Skin epidermis (tissue), 12 donors: ENCODE measurements around the gene EIF3L.

Experiments used
- H3K27ac ChIP-seq, 21 experiments: fragments of 200-600 bp; sonication (generic) in 11 of 21; one replicate each; pipeline ENCODE4 v1.5.0; 2020; ENCODE audit warnings: mild to moderate bottlenecking in 3 of 21, inconsistent platforms in 2 of 21, moderate library complexity in 2 of 21
- H3K4me3 ChIP-seq, 7 experiments: fragments of 200-600 bp; sonication (generic) in 2 of 7; one replicate each; pipeline ENCODE4 v1.5.0; 2020; ENCODE audit warnings: inconsistent platforms in 2 of 7, mild to moderate bottlenecking in 2 of 7, moderate library complexity in 1 of 7

The EIF3L gene

DNA sequence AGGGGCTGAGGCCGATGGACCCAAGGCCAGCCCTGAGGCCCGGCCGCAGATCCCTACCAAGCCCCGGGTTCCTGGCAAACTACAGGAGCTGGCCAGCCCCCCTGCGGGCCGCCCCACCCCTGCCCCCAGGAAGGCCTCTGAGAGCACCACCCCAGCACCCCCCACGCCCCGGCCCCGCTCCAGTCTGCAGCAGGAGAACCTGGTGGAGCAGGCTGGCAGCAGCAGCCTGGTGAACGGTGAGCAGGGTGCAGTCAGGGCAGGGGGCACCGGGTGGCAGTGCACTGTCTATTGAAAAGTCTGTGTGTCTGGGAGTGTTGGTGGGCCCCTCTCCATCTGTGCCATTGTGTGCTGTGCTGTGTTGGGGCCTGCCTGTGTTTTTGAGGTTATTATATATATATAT is 73.0 kb downstream of the EIF3L start:
- no peak overlapping the region for H3K4me3 ChIP-seq
- H3K27ac ChIP-seq: no peak overlapping the region

DNA sequence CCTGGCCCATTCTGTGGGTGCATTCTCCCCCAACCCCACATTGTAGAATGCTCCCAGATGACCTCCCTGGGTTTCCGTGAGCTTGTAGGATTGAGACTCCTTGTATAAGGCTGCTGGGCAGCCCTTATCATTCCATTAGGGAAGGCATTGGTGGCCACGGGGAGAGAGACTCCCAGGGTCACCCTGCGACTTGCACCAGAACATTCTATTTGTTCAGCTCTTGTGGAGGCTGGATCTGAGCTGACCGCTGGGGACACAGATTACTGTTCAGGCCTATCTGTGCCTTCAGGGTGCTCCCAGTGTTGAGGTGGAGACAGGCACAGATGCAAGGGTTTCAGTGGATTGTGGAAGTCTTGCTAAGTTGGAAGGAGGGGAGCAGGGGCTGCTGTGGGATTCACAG is 74.7 kb downstream of the EIF3L start:
- Histone ChIP-seq H3K4me3 (no peak overlapping the region), H3K27ac (no peak overlapping the region)

DNA sequence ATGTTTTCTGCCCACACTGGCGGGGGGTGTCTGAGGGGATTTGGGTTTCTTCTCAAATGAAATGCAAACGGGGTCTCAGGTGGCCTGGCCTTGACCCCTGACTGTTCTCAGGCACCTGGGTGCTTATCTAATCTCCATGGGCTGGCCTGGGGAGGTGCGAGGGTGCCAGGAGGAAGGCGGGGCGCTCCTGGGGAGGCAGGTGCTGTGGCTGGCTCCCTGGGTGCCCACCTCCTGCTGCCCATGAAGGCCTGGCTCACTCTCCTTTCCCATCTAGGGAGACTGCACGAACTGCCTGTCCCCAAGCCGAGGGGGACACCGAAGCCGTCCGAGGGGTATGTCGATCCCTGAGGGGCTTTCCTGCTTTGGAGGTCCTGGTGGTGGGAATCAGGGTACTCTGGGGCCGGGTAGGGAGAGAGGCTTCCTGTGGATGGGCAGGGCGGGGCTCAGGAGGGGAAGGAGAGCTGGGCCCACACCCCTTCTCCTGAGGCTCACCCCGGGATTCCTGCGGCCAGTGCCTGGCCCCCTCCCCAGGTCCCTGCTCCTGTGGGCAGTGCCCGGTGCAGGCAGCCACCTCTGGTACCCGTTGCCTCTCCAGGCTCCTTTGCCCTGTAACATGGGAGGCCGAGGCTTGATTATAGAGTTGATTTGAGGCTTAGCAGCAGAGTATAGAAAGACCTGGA is 75.3 kb downstream of the EIF3L start:
- no peak overlapping the region for H3K27ac ChIP-seq
- H3K4me3 ChIP-seq: no peak overlapping the region

DNA sequence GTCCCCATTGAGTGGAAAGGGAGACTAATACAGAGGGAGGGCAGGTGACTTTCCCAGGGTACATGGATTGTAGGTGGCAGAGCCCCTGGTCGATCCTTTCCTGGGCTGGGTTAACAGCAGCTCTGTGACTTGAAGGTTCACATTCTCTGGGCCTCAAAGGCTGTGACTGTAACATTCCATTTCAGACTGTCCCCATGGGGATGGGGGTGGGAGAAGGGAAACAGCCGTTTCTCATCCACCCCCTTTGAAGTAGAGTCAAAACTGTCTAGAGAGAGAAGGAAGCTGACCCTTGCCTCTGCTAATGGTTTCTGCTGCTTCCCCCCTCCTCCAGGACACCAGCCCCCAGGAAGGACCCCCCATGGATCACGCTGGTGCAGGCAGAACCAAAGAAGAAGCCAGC is 76.1 kb downstream of the EIF3L start:
- no peak overlapping the region for H3K4me3 ChIP-seq
- H3K27ac ChIP-seq: no peak overlapping the region

DNA sequence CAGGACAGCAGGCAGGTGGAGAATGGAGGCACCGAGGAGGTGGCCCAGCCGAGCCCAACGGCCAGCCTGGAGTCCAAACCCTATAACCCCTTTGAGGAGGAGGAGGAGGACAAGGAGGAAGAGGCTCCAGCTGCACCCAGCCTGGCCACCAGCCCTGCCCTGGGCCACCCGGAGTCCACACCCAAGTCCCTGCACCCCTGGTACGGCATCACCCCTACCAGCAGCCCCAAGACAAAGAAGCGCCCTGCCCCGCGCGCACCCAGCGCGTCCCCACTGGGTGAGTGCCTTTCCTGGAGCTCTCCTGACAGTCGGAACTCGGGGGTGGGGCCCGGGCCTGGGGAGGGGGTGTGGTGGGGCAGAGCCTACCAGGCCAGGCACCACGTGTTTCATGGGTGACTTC is 76.5 kb downstream of the EIF3L start:
- Histone ChIP-seq H3K4me3 (no peak overlapping the region), H3K27ac (no peak overlapping the region)

DNA sequence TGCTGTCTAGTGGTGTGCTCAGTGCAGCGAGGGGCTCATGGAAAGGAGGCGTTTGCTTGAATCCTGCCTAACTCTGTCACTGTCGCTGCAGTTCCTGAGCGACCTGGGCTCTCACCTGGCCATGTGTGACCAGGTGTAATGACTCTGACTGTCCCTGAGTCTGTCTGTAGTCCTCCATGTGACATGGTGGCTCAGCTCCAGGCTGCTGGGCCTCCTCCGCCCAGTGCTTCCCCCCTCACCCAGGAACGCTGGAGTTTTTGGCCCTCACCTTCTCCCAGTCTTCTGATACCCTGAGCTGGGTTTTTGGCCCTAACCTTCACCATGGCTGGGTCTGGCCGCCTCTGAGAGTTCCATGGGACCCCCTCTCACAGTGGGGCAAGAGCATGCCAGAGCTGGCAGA is 77.1 kb downstream of the EIF3L start:
- Histone ChIP-seq H3K4me3 (no peak overlapping the region), H3K27ac (no peak overlapping the region)

DNA sequence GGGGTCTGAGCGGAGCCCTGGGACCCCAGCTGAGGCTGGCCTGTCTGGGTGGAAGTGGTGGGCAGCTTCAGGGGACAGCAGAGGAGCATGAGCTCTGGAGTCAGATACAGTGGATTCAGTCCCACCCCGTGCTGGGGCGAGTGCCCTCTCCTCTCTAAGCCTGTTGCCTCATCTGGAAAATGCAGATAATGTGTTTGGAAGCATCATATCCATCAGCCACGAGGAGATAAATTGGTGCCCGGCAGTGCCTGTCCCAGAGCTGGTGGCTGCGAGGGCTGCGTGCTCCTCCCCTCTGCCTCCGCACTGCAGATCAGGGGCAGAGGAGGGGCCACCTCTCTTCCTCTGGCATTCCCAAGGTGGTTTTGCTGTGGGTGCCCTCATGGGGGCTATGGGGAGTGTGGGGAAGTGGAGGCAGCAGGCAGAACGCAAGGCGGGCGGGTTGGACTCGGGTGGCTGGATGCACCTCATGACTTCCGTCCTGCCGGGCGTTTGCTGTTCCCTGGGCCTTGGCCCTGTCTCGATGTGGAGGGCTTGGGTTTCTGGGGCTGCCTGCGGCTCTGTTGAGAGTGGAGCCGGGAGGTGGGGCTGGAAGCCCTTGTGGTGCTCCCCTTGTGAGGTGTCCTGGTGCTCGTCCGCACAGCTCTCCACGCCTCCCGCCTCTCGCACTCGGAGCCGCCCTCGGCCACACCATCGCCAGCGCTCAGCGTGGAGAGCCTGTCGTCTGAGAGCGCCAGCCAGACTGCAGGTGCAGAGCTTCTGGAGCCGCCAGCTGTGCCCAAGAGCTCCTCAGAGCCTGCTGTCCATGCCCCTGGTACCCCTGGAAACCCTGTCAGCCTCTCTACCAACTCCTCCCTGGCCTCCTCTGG is 77.8 kb downstream of the EIF3L start:
- no peak overlapping the region for H3K4me3 ChIP-seq
- no peak overlapping the region for H3K27ac ChIP-seq

DNA sequence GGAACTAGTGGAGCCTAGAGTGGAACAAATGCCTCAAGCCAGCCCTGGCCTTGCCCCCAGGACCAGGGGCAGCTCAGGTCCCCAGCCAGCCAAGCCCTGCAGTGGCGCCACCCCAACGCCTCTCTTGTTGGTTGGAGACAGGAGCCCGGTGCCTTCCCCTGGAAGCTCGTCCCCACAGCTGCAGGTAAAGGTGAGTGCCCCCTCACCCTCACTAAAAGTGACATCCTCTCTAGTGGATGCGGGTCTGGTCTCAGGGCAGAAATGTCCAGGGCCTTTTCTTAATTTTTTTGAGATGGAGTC is 78.4 kb downstream of the EIF3L start:
- no peak overlapping the region for H3K4me3 ChIP-seq
- H3K27ac ChIP-seq: no peak overlapping the region

DNA sequence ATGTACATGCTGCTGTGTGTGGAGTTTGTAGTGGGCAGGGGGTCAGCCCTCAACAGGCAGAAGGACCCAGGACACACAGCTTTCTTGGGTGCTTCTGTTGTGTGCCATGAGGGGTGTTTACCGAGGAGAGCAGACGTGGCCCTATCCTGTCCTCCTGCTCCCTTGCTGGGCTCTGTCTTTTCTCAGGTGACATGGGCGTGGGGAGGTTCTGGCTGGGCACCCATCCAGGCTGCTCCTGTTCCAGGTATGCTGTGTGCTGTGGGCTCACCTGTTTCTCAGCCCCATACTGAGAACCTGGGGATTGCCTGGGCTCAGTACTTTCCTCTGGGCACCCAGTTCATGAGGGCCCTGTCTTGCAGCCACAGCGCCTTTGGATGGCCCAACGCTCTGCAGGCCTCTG is 80.2 kb downstream of the EIF3L start:
- Histone ChIP-seq H3K4me3 (no peak overlapping the region), H3K27ac (peak overlapping the region in 6 of 21 experiments; percentile 5 to 64 (median 38))

DNA sequence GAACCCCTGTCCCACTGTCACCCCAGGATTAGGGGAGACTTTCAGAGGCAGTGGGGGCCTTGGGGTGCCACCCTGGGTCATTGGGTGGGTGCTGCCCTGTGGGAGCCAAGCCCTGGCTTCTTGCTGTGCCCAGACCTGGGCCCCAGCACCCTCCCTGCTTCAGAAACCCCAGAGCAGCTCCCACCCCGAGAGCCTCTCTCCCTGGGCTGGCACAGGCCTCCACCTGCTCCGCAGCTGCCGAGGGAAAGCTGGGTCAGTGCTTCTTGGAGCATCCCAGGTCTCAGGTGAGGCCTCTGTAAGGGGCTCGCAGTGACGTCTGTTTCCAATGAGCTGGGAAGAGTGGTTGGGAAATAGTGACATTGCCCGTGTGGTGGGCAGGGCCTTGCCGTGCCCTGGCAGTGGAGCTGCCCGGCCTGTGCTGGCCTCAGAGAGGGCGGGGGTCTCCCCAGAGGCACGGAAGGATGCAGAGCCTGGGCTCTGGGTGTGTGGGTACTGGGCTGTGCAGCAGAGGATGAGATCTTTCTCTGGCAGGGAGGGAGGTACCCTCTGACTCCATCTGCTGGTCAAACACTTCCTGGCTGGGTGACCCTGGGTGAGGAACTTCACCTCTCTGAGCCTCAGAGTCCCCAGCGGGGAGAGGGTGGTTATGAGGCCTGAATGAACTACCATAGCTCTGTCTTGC is 81.2 kb downstream of the EIF3L start:
- Histone ChIP-seq H3K4me3 (no peak overlapping the region), H3K27ac (peak overlapping the region in 9 of 21 experiments; percentile 7 to 64 (median 34))

DNA sequence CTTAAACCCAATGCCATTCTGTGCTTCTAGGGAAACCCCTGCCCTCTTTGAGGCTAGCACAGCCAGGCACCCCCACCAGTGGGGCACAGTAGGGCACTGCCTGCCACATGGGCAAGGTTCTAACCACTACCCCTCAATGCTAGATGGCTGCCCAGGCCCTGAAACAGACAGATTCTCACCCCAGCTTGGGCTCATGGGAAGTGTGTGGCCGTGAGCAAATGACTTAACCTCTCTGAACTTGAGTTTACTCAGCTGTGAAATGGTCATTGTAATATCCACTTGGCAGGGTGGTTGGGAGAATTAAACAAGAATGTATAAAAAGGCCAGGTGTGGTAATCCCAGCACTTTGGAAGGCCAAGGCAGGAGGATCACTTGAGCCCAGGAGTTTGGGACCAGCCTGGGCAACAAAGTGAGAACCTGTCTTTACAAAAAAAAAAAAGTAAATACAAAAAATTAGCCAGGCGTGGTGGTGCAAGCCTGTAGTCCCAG is 81.8 kb downstream of the EIF3L start:
- peak overlapping the region in 2 of 21 experiments; percentile 18 to 34 for H3K27ac ChIP-seq
- H3K4me3 ChIP-seq: no peak overlapping the region

DNA sequence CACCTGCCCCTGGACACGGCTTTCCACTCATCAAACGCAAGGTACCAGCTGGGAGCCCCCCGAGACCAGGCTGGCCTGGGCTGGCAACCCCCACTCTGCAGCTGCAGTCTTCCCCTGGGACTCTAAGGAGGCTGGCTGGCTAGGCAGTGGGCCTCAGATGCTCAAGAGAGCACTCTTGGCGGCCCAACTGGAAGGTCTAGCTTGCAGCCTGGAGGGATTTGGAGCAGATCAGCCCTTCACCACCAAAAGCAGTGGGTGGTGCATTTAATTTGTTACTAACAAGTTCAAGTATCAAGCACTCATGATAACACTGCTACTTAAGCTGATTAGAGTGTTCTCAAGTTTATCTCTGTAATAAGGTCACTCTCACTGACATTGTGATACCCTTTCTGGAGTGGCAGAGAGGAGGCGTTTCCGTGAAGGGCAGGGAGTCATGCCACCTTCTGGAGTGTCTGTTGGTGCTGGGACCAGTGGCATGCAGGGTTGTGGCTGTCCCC is 82.7 kb downstream of the EIF3L start:
- peak overlapping the region in 6 of 21 experiments; percentile 30 to 70 (median 38) for H3K27ac ChIP-seq
- H3K4me3 ChIP-seq: no peak overlapping the region

DNA sequence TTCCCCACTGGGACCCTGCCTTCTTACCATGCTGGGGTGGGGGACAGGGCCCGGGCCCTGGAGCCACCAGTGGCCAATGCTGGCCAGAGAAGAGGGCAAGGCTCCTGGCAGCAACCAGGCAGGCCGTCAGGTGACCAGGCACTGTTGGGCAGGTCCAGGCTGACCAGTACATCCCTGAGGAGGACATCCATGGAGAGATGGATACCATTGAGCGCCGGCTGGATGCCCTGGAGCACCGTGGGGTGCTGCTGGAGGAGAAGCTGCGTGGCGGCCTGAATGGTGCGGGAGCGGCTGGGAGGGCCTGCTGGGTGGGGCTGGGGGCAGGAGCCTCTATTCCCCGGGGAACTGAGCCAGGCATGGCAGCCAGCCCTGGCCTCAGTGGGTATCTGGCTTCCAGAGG is 83.2 kb downstream of the EIF3L start:
- Histone ChIP-seq H3K4me3 (no peak overlapping the region), H3K27ac (peak overlapping the region in 11 of 21 experiments; percentile 23 to 78 (median 40))

DNA sequence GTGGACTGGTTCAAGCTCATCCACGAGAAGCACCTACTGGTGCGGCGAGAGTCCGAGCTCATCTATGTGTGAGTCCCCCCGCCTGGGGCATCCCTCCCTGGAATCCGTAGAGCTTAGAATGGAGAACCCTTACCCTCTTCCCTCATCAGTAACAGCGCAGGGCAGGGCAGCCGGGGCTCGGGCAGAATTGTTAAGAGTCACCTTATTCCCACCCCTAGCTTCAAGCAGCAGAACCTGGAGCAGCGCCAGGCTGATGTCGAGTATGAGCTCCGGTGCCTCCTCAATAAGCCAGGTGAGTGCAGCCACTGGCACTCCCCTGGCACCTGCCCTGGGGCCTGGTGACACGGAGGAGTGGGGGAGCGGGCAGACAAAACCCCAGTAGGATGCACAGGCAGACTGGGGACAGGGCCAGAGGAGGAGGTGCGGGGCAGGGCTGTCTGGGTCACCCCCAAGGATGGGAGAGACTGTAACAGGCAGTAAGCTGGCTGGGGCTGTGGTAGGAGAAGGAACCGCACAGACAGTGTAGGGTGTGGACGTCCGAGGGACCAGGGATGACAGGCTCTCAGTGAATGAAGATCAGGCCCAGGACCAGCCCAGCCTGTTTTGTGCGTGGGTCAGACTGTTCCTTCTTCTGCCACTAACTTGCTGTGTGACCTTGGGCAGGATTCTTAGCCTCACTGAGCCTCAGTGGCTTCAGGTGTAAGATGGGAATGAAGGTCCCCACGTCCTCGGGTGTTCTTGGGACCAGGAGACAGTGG is 83.8 kb downstream of the EIF3L start:
- Histone ChIP-seq H3K4me3 (no peak overlapping the region), H3K27ac (peak overlapping the region in 20 of 21 experiments; percentile 14 to 78 (median 57))

DNA sequence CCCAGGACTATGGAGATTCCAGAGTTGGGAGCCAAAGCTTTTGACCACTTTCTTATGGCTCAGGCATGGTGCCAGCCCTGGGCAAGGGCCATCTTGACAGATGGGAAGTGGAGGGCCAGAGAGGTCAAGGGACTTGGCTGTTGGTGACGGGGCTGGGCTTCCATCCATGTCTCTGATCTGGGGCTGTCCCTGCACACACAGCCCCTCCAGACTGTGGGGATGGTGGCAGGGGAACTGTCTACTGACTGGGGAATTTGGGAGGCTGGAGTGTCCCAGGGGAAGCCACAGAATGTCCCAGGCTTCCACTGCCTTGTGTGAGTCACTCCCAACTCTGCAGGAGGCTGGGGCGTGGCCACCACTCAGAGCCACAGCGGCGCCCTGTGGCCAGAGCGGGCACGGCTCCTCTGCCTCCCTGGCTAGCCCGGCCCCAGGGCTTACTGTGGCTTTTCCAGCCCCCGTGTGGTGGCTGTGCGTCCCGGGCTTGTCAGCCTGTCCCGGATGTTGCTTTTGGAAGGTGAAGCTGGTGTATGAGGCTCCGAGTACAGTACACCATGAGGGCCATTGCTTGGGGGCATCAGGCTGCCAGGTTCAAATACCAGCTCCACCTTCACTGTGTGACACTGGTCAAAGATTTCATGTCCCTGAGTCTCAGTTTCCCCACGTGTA is 84.6 kb downstream of the EIF3L start:
- peak overlapping the region in 20 of 21 experiments; percentile 10 to 78 (median 57) for H3K27ac ChIP-seq
- H3K4me3 ChIP-seq: no peak overlapping the region
